Colonic mucosa (tissue), 4 donors: ENCODE measurements around the gene ASIC3. TPM values are rescaled to one million over a fixed set of nuclear protein-coding genes. Genes with fewer than 3 reads are reported as not detected.

Experiments
- DNase-seq: peaks from one replicate; pipeline ENCODE4 v3.0.0-alpha.2; 2020
- H3K27ac ChIP-seq: fragments of 200-600 bp; one replicate; pipeline ENCODE4 v1.8.0; 2021
- H3K27me3 ChIP-seq: fragments of 200-600 bp; one replicate; pipeline ENCODE4 v1.8.0; 2021
- H3K36me3 ChIP-seq: fragments of 200-600 bp; one replicate; pipeline ENCODE4 v1.8.0; 2021
- H3K4me1 ChIP-seq: fragments of 200-600 bp; one replicate; pipeline ENCODE4 v1.8.0; 2021; ENCODE audit warnings: mild to moderate bottlenecking
- H3K4me3 ChIP-seq: fragments of 200-600 bp; one replicate; pipeline ENCODE4 v1.8.0; 2021
- H3K9ac ChIP-seq, 2 donors: one replicate each; pipeline ENCODE4 v1.7.0; 2013; ENCODE audit warnings: control low read depth in 2 of 2, low read depth in 2 of 2, low read length in 2 of 2
- H3K9me3 ChIP-seq: fragments of 200-600 bp; one replicate; pipeline ENCODE4 v1.8.0; 2021
- intact Hi-C: fragments of 100-400 bp; cut with DNase I; formaldehyde crosslinking; loops from one replicate; pipeline ENCODE4 v1.14.1; 2022
- total RNA-seq, 2 donors: library from RNA; stranded (reverse); fragmentation: NEBNext Ultra II Directional in 1 of 2; extraction: Animal tissue kit (Norgen Biotek cat#: 25700) in 1 of 2; gene quantifications; one replicate each; pipeline ENCODE4 v1.2.1, GENCODE V29; 2021
- TF ChIP-seq, protein P1 (sequence below): fragments of 200-600 bp; IDR thresholded peaks from one replicate; pipeline ENCODE4 v1.8.0; 2022; ENCODE audit warnings: antibody characterized with exemption, mild to moderate bottlenecking
- donor health status: healthy.
- donor health status: DM: no; HTN: no; CAD: no.
- donor health status: DM: no; HTN: no; CAD: no.

Gene ASIC3
- total RNA-seq, 2 donors from 2014 or later = 1.0 to 2.2 TPM

DNA sequence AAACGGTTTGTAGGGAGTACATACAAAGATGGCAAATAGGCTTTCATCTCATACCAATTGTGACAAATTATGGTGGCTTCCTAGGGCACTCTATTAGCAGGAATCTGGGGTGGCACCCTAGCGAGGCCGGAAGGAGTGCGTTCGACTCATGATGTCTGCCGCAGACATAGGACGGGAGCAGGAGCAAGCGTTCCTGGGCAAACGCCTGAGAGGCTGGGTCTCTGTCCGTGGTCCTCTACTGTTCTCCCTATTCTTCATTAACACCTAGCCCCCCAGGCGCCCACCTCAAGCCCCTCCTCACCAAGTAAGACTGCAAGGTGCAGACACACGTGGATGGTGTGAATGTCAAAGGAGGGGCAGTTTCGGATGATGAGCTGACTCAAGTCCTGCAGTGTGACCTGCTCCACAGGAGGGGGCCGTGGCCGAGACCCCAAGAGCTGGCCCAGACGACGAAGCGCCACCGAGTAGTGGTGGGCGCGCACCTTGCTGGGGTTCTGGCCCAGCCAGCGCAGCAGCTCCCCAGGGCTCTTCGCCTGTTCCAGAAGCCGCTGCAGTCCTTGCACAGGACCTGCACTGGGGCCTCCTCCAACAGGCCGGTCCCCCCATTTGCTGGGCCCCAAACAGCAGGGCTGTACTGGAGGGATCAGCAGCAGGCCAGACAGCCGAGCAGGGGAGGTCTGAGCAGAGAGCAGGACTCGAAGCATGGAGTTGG, 31.0 kb downstream of the ASIC3 start:
- Histone ChIP-seq H3K9me3 (no peaks in the 10 kb centered on the region), H3K4me1 (peaks cover 22% of the 10 kb centered on the region), H3K36me3 (peaks cover 8% of the 10 kb centered on the region), H3K4me3 (peak overlapping the region; percentile 83), H3K27me3 (no peaks in the 10 kb centered on the region), H3K27ac (no peak overlapping the region), H3K9ac (peak overlapping the region; percentile 85 to 95)
- TF ChIP-seq, protein P1, sequence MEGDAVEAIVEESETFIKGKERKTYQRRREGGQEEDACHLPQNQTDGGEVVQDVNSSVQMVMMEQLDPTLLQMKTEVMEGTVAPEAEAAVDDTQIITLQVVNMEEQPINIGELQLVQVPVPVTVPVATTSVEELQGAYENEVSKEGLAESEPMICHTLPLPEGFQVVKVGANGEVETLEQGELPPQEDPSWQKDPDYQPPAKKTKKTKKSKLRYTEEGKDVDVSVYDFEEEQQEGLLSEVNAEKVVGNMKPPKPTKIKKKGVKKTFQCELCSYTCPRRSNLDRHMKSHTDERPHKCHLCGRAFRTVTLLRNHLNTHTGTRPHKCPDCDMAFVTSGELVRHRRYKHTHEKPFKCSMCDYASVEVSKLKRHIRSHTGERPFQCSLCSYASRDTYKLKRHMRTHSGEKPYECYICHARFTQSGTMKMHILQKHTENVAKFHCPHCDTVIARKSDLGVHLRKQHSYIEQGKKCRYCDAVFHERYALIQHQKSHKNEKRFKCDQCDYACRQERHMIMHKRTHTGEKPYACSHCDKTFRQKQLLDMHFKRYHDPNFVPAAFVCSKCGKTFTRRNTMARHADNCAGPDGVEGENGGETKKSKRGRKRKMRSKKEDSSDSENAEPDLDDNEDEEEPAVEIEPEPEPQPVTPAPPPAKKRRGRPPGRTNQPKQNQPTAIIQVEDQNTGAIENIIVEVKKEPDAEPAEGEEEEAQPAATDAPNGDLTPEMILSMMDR = no peak
- intact Hi-C loops = no loop called here
- no peak for DNase-seq

DNA sequence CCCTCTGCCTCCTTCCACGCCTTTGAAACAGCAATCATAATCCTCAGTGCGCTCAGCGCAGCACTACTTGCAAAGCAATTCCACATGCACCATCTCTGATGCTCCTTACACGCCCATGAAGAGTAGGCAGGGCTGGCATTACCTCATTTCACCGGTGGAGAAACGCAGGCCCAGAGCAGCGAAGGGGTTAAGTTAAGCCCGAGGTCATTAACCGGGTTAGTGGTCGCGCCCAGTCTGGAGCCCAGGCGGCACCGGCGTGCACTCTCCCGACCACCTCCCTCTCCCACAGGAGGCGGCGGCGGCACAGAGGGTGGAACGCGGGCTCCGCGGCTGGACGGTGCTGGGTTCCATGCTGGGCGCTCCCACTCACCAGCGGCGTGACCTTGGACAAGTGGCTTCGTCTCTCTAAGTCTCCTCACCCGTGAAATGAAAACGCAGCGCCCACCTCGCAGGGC, 31.8 kb downstream of the ASIC3 start:
- H3K36me3 ChIP-seq = peaks cover 3% of the 10 kb centered on the region
- H3K9me3 ChIP-seq = no peaks in the 10 kb centered on the region
- DNase-seq = peak; percentile 46
- intact Hi-C loops = no loop called here
- H3K4me3 ChIP-seq = peak overlapping the region; percentile 83
- TF ChIP-seq, protein P1 = no peak
- H3K27ac ChIP-seq = peak overlapping the region; percentile 94
- H3K4me1 ChIP-seq = peaks cover 22% of the 10 kb centered on the region
- H3K27me3 ChIP-seq = no peaks in the 10 kb centered on the region
- H3K9ac ChIP-seq = peak overlapping the region; percentile 85 to 95

DNA sequence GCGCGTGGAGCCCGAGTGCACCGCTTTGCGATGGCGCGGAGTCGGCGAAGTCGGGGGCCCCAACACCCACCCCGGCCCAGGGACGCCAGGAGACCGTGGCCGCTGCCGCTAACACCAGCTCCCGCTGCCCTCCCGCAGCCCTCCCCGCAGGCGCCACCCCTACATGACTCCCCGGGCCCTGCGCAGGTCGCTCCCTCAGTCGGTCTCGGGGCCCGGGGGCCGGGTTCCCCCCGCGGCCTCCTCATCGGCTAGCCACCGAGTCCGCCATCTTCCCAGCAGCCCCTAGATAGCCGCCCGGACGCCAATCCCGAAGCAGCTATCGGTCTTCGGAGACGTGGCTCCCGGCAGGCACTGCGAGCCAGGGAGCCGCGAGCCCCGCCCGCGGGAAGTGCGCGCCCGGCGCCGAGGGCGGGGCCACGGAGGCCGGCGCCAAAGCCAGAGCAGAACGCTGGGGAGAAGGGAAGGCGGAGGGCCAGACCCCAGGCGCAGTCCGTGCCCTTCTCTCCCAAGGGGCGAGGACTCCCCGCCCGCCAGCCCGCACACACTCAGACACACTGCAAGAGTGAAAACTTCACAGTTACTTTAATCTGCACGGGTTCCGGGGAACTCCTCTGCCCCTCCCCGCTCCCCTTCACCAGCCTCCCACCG, 32.3 kb downstream of the ASIC3 start, which contains the start of gene FASTK:
Gene FASTK, minus strand, starts transcription at position 288 of the 648 bp plus-strand sequence. Its CDS starts 43 bp downstream, at position 245.
- H3K9ac ChIP-seq = peak within 1 kb of the TSS; percentile 85 to 95
- H3K4me1 ChIP-seq = peaks cover 22% of the 10 kb centered on the region
- TF ChIP-seq, protein P1 = no peak
- no peaks in the 10 kb centered on the region for H3K27me3 ChIP-seq
- no peaks in the 10 kb centered on the region for H3K36me3 ChIP-seq
- intact Hi-C loops = no loop called here
- DNase-seq = peak; percentile 94
- no peaks in the 10 kb centered on the region for H3K9me3 ChIP-seq
- H3K27ac ChIP-seq = peak within 1 kb of the TSS; percentile 94
- H3K4me3 ChIP-seq = peak within 1 kb of the TSS; percentile 83

DNA sequence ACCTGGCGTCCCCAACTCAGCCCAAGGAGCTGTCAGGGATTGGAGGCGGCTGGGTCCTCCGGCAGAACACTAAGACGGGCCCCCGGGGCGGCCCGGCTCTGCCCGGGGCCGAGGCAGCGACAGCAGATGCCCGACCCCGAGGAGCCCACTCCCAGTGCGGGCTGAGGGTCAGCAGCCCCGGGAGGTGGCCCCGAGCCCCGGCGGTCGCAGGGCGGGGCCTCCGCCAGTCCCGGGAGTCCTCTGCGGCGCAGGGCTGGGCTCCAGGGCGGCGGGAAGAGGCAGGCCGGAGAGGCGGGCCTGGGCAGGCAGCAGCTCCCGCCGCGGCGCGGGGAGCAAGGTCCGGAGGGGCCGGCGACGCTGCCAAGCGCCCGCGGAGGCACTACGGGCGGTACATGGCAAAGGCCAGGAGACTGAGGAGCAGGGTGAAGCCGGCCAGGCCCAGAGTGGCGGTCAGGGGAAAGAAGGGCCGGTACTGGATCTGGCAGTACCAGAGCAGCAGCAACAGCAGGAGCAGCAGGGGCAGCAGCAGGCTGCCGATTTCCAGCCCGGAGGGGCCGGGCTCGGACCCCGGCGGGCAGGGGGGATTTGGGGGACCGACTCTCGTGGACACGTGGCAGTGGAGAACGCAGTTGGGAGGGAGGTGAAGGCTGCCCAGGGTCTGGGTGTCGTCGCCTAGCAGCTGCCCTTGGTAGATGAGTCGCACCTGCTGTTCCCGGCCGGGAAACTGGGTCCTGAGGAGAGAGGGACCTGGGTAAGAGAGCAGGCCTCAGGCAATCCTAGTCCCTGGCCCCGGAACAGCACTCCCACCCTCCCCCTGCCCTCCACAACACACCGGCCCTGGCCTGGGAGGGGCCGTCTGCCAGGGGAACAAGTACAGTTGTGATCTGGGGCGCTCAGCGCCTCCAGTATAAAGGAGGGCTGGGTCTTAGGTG, 33.1 kb downstream of the ASIC3 start:
- intact Hi-C loops = no loop called here
- peak overlapping the region; percentile 82 to 85 for H3K9ac ChIP-seq
- no peaks in the 10 kb centered on the region for H3K36me3 ChIP-seq
- peak overlapping the region; percentile 83 for H3K4me3 ChIP-seq
- peak overlapping the region; percentile 94 for H3K27ac ChIP-seq
- DNase-seq = peak; percentile 61
- no peaks in the 10 kb centered on the region for H3K27me3 ChIP-seq
- H3K9me3 ChIP-seq = no peaks in the 10 kb centered on the region
- TF ChIP-seq, protein P1 = no peak
- H3K4me1 ChIP-seq = peaks cover 22% of the 10 kb centered on the region
